ENCODE measurements around the gene RGS9.
"Not testable (repeated sequence)": the region's sequence is repeated elsewhere in the genome, so short reads cannot be mapped to it uniquely, and the experiment has no call there.

Gene RGS9

DNA sequence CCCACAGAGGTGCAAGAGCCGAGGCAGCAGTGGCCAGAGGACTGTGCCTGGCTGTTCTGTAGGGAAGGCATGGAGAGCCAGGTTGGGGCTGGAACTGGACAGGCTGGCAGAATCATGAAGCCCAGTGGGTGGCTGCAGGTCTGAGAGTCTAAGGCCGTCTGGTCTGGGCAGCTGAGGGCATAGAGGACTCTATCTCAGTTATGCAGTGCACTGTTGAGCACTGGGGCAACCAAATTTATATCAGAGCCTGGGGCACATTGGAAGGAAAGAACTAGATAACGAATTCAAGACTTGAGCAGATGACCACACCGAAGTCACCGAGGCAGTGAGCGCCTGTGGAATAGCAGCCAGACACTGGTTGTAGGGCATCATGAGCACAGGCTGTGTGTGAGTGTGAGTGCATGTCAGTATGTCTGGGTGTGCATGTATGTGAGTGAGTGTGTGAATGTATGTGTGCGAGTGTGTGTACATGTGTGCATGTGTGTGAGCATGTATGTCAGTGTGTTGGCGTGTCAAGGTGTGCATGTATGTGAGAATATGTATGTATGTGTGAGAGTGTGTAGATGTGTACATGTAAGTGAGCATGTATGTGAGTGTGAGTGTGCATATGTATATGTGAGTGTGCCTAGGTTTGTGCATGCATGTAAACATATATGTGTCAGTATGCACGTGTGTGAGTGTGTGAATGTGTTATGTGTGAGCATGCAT is 37.0 kb downstream of the RGS9 start:
- Histone ChIP-seq H3K9me3 (ENCODE audit: control insufficient read depth in 2 of 2, low read length in 2 of 2) (no peaks in the 10 kb centered on the region), H3K27ac (ENCODE audit: low read length) (no peak overlapping the region), H3K9ac (ENCODE audit: low read length in 2 of 2) (no peak overlapping the region)

DNA sequence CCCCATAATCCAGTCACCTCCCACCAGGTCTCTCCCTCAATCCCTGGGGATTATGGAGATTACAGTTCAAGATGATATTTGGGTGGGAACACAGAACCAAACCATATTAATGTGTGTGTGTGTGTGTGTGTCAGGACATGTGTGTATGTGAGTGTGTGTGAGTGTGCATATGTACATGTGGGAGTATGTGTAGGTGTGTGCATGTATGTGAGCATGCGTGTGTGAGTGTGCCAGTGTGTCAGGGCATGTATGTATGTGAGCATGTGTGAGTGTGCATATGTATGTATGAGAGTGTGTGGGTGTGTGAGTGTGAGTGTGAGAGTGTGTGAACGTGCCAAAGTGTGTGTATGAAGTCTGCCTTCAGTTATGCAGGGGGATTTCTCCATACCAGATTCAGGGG is 37.8 kb downstream of the RGS9 start:
- no peaks in the 10 kb centered on the region for H3K27me3 ChIP-seq (ENCODE audit: control insufficient read depth in 1 of 2, insufficient read depth in 2 of 2, low read length in 2 of 2)
- peaks cover 0 to 2% of the 10 kb centered on the region in 2 donors for H3K36me3 ChIP-seq (ENCODE audit: control insufficient read depth in 2 of 2, insufficient read depth in 2 of 2, low read length in 2 of 2)
- no peak overlapping the region for H3K9ac ChIP-seq (ENCODE audit: low read length in 2 of 2)
- H3K4me3 ChIP-seq (ENCODE audit: low read length in 2 of 2): no peak overlapping the region
- no peak overlapping the region for H3K27ac ChIP-seq (ENCODE audit: low read length)
- H3K9me3 ChIP-seq (ENCODE audit: control insufficient read depth in 2 of 2, low read length in 2 of 2): no peaks in the 10 kb centered on the region
- peaks cover 23% of the 10 kb centered on the region for H3K4me1 ChIP-seq (ENCODE audit: control insufficient read depth, insufficient read depth, low read length)

More for the DNA sequence above, 37.0 kb downstream of the RGS9 start:
- H3K4me3 ChIP-seq (ENCODE audit: low read length in 2 of 2): no peak overlapping the region
- H3K4me1 ChIP-seq (ENCODE audit: control insufficient read depth, insufficient read depth, low read length): peaks cover 18% of the 10 kb centered on the region
- no peaks in the 10 kb centered on the region for H3K27me3 ChIP-seq (ENCODE audit: control insufficient read depth in 1 of 2, insufficient read depth in 2 of 2, low read length in 2 of 2)
- H3K36me3 ChIP-seq (ENCODE audit: control insufficient read depth in 2 of 2, insufficient read depth in 2 of 2, low read length in 2 of 2): peaks cover 2 to 5% of the 10 kb centered on the region in 2 donors

DNA sequence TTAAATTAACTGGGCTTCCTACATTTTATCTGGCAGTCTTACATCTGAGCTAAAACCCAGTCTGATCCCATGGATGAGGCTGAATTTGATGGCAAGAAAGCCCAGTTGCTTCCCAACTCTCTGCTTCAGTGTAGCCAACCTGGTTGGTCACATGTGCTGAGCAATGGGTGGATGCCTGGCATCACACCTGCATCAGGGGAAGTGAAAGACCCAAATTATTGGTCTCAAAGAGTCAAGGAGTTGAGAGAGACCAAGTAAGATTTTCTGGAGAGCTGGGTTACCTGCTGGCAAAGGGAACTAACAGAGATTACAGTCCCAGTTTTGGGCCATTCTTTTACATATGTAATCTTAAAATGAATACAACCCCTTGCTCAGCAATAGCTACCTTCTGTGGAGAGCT is 38.8 kb downstream of the RGS9 start:
- Histone ChIP-seq H3K4me1 (ENCODE audit: control insufficient read depth, insufficient read depth, low read length) (peaks cover 18% of the 10 kb centered on the region), H3K4me3 (ENCODE audit: low read length in 2 of 2) (no peak overlapping the region), H3K9ac (ENCODE audit: low read length in 2 of 2) (no peak overlapping the region)

DNA sequence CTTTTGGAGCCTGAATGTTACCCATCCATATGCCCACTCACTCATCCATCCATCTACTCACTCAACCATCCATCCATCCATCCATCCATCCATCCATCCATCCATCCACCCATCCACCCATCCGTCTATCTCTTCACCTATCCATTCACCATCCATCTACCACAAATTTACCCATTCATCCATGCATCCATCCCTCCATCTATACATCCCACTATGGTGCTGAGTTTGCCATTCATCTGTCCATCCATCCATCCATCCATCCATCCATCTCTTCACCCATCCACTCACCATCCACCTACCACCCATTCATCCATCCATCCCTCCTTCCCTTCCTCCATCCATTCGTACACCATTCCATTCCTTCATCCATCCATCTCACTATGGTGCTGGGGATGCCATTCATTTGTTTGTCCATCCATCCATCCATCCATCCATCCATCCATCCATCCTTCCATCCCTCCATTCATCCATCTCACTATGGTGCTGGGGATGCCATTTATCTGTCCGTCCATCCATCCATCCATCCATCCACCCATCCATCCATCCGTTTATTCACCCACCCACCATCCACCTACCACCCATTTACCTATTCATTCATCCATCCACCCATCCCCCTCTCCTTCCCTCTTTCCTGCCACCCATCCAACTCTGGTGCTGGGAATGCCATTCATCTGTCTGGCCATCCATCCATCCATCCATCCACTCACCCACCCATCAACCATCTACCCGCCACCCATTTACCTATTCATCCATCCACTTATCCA is 39.7 kb downstream of the RGS9 start:
- H3K4me1 ChIP-seq (ENCODE audit: control insufficient read depth, insufficient read depth, low read length): peaks cover 16% of the 10 kb centered on the region
- no peaks in the 10 kb centered on the region for H3K9me3 ChIP-seq (ENCODE audit: control insufficient read depth in 2 of 2, low read length in 2 of 2)
- no peak overlapping the region for H3K27ac ChIP-seq (ENCODE audit: low read length)
- no peaks in the 10 kb centered on the region for H3K27me3 ChIP-seq (ENCODE audit: control insufficient read depth in 1 of 2, insufficient read depth in 2 of 2, low read length in 2 of 2)
- no peak overlapping the region for H3K9ac ChIP-seq (ENCODE audit: low read length in 2 of 2)
- H3K4me3 ChIP-seq (ENCODE audit: low read length in 2 of 2): no peak overlapping the region
- H3K36me3 ChIP-seq (ENCODE audit: control insufficient read depth in 2 of 2, insufficient read depth in 2 of 2, low read length in 2 of 2): peaks cover 0 to 2% of the 10 kb centered on the region in 2 donors

More for the DNA sequence above, 38.8 kb downstream of the RGS9 start:
- Histone ChIP-seq H3K36me3 (ENCODE audit: control insufficient read depth in 2 of 2, insufficient read depth in 2 of 2, low read length in 2 of 2) (peaks cover 0 to 2% of the 10 kb centered on the region in 2 donors), H3K27ac (ENCODE audit: low read length) (no peak overlapping the region), H3K27me3 (ENCODE audit: control insufficient read depth in 1 of 2, insufficient read depth in 2 of 2, low read length in 2 of 2) (no peaks in the 10 kb centered on the region), H3K9me3 (ENCODE audit: control insufficient read depth in 2 of 2, low read length in 2 of 2) (no peaks in the 10 kb centered on the region)

DNA sequence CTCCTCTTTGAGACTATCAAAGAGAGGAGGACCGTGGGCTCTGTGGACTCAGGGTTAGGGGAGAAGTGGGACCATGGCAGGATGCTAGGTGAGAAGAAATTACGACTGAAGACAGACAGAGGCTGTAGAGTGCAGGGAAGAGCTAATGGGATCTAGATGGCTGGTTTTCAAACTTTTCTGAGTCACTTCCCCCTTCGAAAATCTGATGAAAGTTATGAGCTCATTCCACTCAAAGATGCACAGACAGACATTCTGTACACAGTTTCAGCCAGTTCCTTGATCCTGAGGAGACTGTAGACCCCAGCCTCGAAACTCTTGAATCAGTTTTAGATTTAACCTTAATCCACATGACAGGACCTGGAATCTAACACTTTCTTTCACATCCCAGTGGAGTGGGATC is 40.7 kb downstream of the RGS9 start:
- Histone ChIP-seq H3K27ac (ENCODE audit: low read length) (no peak overlapping the region), H3K9ac (ENCODE audit: low read length in 2 of 2) (no peak overlapping the region), H3K9me3 (ENCODE audit: control insufficient read depth in 2 of 2, low read length in 2 of 2) (no peaks in the 10 kb centered on the region), H3K4me1 (ENCODE audit: control insufficient read depth, insufficient read depth, low read length) (peaks cover 14% of the 10 kb centered on the region), H3K4me3 (ENCODE audit: low read length in 2 of 2) (no peak overlapping the region), H3K27me3 (ENCODE audit: control insufficient read depth in 1 of 2, insufficient read depth in 2 of 2, low read length in 2 of 2) (no peaks in the 10 kb centered on the region), H3K36me3 (ENCODE audit: control insufficient read depth in 2 of 2, insufficient read depth in 2 of 2, low read length in 2 of 2) (peaks cover 0 to 2% of the 10 kb centered on the region in 2 donors)

DNA sequence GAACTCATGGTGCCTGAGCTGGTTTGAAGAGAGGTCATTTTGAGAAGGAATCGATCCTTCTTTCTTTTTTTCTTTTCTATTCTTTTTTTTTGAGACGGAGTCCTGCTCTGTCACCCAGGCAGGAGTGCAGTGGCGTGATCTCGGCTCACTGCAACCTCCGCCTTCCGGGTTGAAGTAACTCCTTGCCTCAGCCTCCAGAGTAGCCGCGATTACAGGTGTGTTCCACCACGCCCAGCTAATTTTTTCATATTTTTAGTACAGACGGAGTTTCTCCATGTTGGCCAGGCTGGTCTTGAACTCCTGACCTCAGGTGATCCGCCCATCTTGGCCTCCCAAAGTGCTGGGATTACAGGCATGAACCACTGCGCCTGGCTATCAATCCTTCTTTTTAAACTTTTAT is 43.1 kb downstream of the RGS9 start:
- not testable (repeated sequence) for H3K9ac ChIP-seq (ENCODE audit: low read length in 2 of 2); H3K4me3 ChIP-seq (ENCODE audit: low read length in 2 of 2); H3K9me3 ChIP-seq (ENCODE audit: control insufficient read depth in 2 of 2, low read length in 2 of 2); H3K27ac ChIP-seq (ENCODE audit: low read length); H3K27me3 ChIP-seq (ENCODE audit: control insufficient read depth in 1 of 2, insufficient read depth in 2 of 2, low read length in 2 of 2); H3K36me3 ChIP-seq (ENCODE audit: control insufficient read depth in 2 of 2, insufficient read depth in 2 of 2, low read length in 2 of 2)
- H3K4me1 ChIP-seq (ENCODE audit: control insufficient read depth, insufficient read depth, low read length): peaks cover 13% of the 10 kb centered on the region

DNA sequence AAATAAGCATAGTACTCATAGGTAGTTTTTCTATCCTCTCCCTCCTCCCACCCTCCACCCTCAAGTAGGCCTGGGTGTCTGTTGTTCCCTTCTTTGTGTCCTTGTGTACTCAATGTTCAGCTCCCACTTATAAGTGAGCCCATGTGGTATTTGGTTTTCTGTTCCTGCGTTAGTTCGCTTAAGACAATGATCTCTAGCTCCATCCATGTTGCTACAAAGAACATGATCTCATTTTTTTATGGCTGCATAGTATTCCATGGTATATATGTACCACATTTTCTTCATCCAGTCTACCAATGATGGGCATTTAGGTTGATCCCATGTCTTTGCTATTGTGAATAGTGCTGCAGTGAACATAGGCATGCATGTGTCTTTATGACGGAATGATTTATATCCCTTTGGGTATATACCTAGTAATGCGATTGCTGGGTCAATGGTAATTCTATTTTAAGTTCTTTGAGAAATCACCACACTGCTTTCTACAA is 43.6 kb downstream of the RGS9 start:
- not testable (repeated sequence) for H3K27ac ChIP-seq (ENCODE audit: low read length); H3K4me3 ChIP-seq (ENCODE audit: low read length in 2 of 2); H3K36me3 ChIP-seq (ENCODE audit: control insufficient read depth in 2 of 2, insufficient read depth in 2 of 2, low read length in 2 of 2); H3K9ac ChIP-seq (ENCODE audit: low read length in 2 of 2); H3K9me3 ChIP-seq (ENCODE audit: control insufficient read depth in 2 of 2, low read length in 2 of 2); H3K27me3 ChIP-seq (ENCODE audit: control insufficient read depth in 1 of 2, insufficient read depth in 2 of 2, low read length in 2 of 2)
- H3K4me1 ChIP-seq (ENCODE audit: control insufficient read depth, insufficient read depth, low read length): peaks cover 14% of the 10 kb centered on the region

DNA sequence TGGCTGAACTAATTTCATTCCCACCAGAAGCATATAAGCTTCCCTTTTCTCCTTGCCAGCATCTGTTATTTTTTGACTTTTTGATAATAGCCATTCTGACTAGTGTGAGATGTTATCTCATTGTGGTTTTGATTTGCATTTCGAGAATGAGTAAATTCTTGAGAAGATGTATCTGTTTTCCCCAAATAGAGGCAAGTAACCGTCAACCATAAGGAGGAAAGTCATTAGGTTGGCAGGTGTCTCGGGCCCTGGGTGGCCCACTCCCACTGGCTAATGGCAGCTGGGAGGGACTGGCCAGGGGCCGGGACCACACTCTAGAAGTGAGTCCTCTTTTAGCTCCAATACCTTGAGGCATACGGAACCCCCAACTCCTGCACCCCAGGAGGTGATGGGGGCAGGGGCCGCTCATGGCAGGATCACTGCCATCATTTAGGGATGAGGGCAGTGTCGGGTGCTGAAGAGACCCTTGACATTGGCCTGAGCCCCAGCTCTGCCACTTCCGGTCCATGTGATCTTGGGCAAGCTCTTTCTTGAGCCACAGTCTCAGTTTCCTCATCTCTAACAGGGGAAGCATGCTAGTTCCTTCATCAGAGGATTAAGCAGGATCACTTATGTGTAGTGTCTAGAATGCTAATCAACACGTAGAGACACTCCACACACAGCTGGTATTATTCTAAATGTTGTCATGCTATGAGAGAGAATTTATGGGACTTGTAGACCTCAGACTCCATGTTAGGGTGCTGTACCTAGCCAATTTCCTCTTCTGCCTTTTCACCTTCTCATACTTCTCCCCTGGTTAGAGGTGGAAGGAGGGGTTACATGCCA is 44.3 kb downstream of the RGS9 start:
- Histone ChIP-seq H3K9ac (ENCODE audit: low read length in 2 of 2) (no peak overlapping the region), H3K9me3 (ENCODE audit: control insufficient read depth in 2 of 2, low read length in 2 of 2) (no peaks in the 10 kb centered on the region), H3K27me3 (ENCODE audit: control insufficient read depth in 1 of 2, insufficient read depth in 2 of 2, low read length in 2 of 2) (no peaks in the 10 kb centered on the region), H3K4me1 (ENCODE audit: control insufficient read depth, insufficient read depth, low read length) (peaks cover 15% of the 10 kb centered on the region), H3K36me3 (ENCODE audit: control insufficient read depth in 2 of 2, insufficient read depth in 2 of 2, low read length in 2 of 2) (peaks cover 0 to 2% of the 10 kb centered on the region in 2 donors), H3K4me3 (ENCODE audit: low read length in 2 of 2) (no peak overlapping the region), H3K27ac (ENCODE audit: low read length) (no peak overlapping the region)

DNA sequence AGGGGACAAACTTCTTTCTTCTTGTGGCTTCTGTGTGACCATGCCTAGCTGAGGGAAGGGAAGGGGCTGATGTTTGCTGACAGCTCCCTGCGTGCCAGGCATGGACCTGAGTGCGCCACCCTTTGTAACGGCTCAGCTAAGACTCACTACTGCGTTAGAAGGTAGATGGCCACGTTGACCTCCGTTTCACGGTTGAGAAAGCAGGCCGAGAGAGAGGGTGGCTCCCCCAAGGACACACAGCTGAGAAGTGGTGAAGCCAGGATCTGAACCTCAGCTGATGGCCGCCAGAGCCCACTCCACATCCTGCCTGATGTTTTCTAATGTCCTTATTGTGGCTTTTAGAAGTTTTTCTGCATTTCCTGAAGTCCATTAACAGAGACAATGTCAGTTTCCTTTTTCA is 45.1 kb downstream of the RGS9 start:
- no peak overlapping the region for H3K27ac ChIP-seq (ENCODE audit: low read length)
- H3K36me3 ChIP-seq (ENCODE audit: control insufficient read depth in 2 of 2, insufficient read depth in 2 of 2, low read length in 2 of 2): peaks cover 0 to 2% of the 10 kb centered on the region in 2 donors
- H3K4me3 ChIP-seq (ENCODE audit: low read length in 2 of 2): no peak overlapping the region
- peaks cover 15% of the 10 kb centered on the region for H3K4me1 ChIP-seq (ENCODE audit: control insufficient read depth, insufficient read depth, low read length)
- no peaks in the 10 kb centered on the region for H3K9me3 ChIP-seq (ENCODE audit: control insufficient read depth in 2 of 2, low read length in 2 of 2)
- H3K9ac ChIP-seq (ENCODE audit: low read length in 2 of 2): no peak overlapping the region
- H3K27me3 ChIP-seq (ENCODE audit: control insufficient read depth in 1 of 2, insufficient read depth in 2 of 2, low read length in 2 of 2): no peaks in the 10 kb centered on the region

DNA sequence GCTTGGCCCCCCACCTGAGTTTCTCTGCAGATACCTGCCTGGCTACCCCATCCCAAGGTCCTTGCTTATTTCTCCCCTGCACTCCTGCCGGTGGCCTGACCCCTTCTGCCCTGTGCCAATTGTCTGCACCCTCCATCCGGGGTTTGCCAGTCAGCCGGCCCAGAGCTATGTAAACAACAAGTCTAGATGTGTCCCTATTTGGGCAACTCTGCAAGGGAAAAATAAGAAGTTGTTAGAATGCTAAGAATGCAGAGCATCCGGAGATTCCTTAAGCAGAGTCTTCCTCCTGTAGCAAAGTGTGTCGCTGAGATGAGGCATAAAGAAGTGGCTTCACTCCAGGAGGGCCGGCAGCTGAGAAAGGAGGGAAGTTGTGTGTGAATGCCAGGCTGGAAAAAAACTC is 46.6 kb downstream of the RGS9 start:
- H3K9ac ChIP-seq (ENCODE audit: low read length in 2 of 2): no peak overlapping the region
- H3K27me3 ChIP-seq (ENCODE audit: control insufficient read depth in 1 of 2, insufficient read depth in 2 of 2, low read length in 2 of 2): no peaks in the 10 kb centered on the region
- H3K4me1 ChIP-seq (ENCODE audit: control insufficient read depth, insufficient read depth, low read length): peaks cover 15% of the 10 kb centered on the region
- H3K9me3 ChIP-seq (ENCODE audit: control insufficient read depth in 2 of 2, low read length in 2 of 2): no peaks in the 10 kb centered on the region
- no peak overlapping the region for H3K27ac ChIP-seq (ENCODE audit: low read length)
- no peaks in the 10 kb centered on the region for H3K36me3 ChIP-seq (ENCODE audit: control insufficient read depth in 2 of 2, insufficient read depth in 2 of 2, low read length in 2 of 2)
- H3K4me3 ChIP-seq (ENCODE audit: low read length in 2 of 2): no peak overlapping the region

Measured in stomach smooth muscle (tissue), 2 donors.